Natural killer cell (primary cell): Measurements from ENCODE around the gene POLRMT. TPM values are rescaled to one million over a fixed set of nuclear protein-coding genes. Genes with fewer than 3 reads are reported as not detected.

Source experiments
- ATAC-seq, 3 donors: fragments of 150-1000 bp in 2 of 3; fragments of 200-7000 bp in 1 of 3; cut with Tn5 transposase; 1 replicate in 1 of 3; 2 replicates in 2 of 3; pipeline ENCODE4 v1.10.0; 2021; ENCODE audit warnings: mild to moderate bottlenecking in 2 of 3, moderate library complexity in 2 of 3
- DNase-seq, 2 donors: peaks; one replicate each; pipeline versions ENCODE4 v3.0.0 to v3.0.0-alpha.2; 2013 to 2021; ENCODE audit warnings: mixed read lengths in 1 of 2
- H3K27ac ChIP-seq: one replicate; pipeline ENCODE4 v1.5.1; 2013; ENCODE audit warnings: mild to moderate bottlenecking, low read length
- H3K27me3 ChIP-seq: one replicate; pipeline ENCODE4 v1.6.1; 2013; ENCODE audit warnings: low read length; ENCODE audit not compliant: control insufficient read depth, insufficient read depth
- H3K36me3 ChIP-seq: one replicate; pipeline ENCODE4 v1.6.1; 2013; ENCODE audit warnings: low read length; ENCODE audit not compliant: control insufficient read depth, insufficient read depth
- H3K4me1 ChIP-seq: one replicate; pipeline ENCODE4 v1.6.1; 2013; ENCODE audit warnings: low read length; ENCODE audit not compliant: control insufficient read depth, insufficient read depth
- H3K4me3 ChIP-seq: one replicate; pipeline ENCODE4 v1.5.1; 2013; ENCODE audit warnings: low read length
- H3K9me3 ChIP-seq: one replicate; pipeline ENCODE4 v1.6.1; 2013; ENCODE audit warnings: low read length; ENCODE audit not compliant: control insufficient read depth, insufficient read depth
- H3K27ac Mint-ChIP-seq, 2 donors: one replicate each; pipeline ENCODE4 v1.8.0; 2022; ENCODE audit warnings: mild to moderate bottlenecking in 2 of 2, mixed read lengths in 2 of 2, moderate library complexity in 1 of 2
- H3K27me3 Mint-ChIP-seq, 2 donors: one replicate each; pipeline ENCODE4 v1.8.0; 2022; ENCODE audit warnings: low read depth in 2 of 2, mixed read lengths in 2 of 2
- H3K36me3 Mint-ChIP-seq: one replicate; pipeline ENCODE4 v1.8.0; 2022; ENCODE audit warnings: mixed read lengths
- H3K4me1 Mint-ChIP-seq, 2 donors: one replicate each; pipeline ENCODE4 v1.8.0; 2022; ENCODE audit warnings: mixed read lengths in 2 of 2
- H3K4me3 Mint-ChIP-seq: one replicate; pipeline ENCODE4 v1.8.0; 2022; ENCODE audit warnings: mild to moderate bottlenecking, moderate library complexity, mixed read lengths
- H3K9me3 Mint-ChIP-seq, 2 donors: one replicate each; pipeline ENCODE4 v1.8.0; 2022; ENCODE audit warnings: mixed read lengths in 2 of 2
- CTCF ChIP-seq: fragments of 200-600 bp; IDR thresholded peaks from one replicate; pipeline ENCODE4 v1.8.0; 2022; ENCODE audit warnings: antibody characterized with exemption
- WGBS: methylation state at CpG from one replicate; pipeline ENCODE4 v1.1.7; 2013; ENCODE audit warnings: missing lambda C conversion rate; ENCODE audit not compliant: insufficient coverage; 5-methylcytosine and 5-hydroxymethylcytosine counted together
- intact Hi-C: fragments of 100-400 bp; cut with micrococcal nuclease; formaldehyde crosslinking; loops from one replicate; pipeline ENCODE4 v1.14.2; 2022
- total RNA-seq, 4 donors: library from RNA; stranded (reverse); fragments of 120-200 nt in 1 of 4; gene quantifications; one replicate each; pipeline versions ENCODE4 v1.2.3 to v1.2.4, GENCODE V29; 2013 to 2022

POLRMT gene
- total RNA-seq, 3 donors from 2014 or later (not counting 1 experiment from before 2014, with no cell fraction given) = 57.2 to 58.5 (median 57.6) TPM

GRCh38 chr19:658916-659839 is 25.8 kb upstream of the POLRMT start:
- Mint-ChIP-seq H3K27ac (peak overlapping the region; percentile 98), H3K36me3 (no peaks in the 10 kb centered on the region), H3K4me3 (peak overlapping the region; percentile 96), H3K27me3 (no peaks in the 10 kb centered on the region), H3K9me3 (no peaks in the 10 kb centered on the region), H3K4me1 (peaks cover 59 to 77% of the 10 kb centered on the region in 2 donors)
- peak overlapping the region; percentile 99 for H3K27ac ChIP-seq
- ATAC-seq (peak; percentile 59 to 76 (median 65)), DNase-seq (peak; percentile 75 to 81)
- intact Hi-C loops = no loop called here
- peaks cover 28% of the 10 kb centered on the region for H3K36me3 ChIP-seq
- H3K9me3 ChIP-seq = no peaks in the 10 kb centered on the region
- no peaks in the 10 kb centered on the region for H3K27me3 ChIP-seq
- peak overlapping the region; percentile 14 for H3K4me3 ChIP-seq
- WGBS = 44% methylated on average over 50 of the region's 50 CpGs
- no peak for TF ChIP-seq CTCF
- H3K4me1 ChIP-seq = peaks cover 85% of the 10 kb centered on the region

GRCh38 chr19:658059-658839 is 24.9 kb upstream of the POLRMT start:
- no peak for ATAC-seq
- Histone ChIP-seq H3K4me3 (peak overlapping the region; percentile 14), H3K36me3 (peaks cover 37% of the 10 kb centered on the region), H3K4me1 (peaks cover 85% of the 10 kb centered on the region), H3K9me3 (no peaks in the 10 kb centered on the region), H3K27me3 (no peaks in the 10 kb centered on the region), H3K27ac (peak overlapping the region; percentile 99)
- Mint-ChIP-seq H3K27ac (peak overlapping the region; percentile 98), H3K4me3 (peak overlapping the region; percentile 80), H3K36me3 (no peaks in the 10 kb centered on the region), H3K4me1 (peaks cover 54 to 69% of the 10 kb centered on the region in 2 donors), H3K27me3 (no peaks in the 10 kb centered on the region), H3K9me3 (no peaks in the 10 kb centered on the region)
- WGBS = 66% methylated on average over 33 of the region's 33 CpGs
- TF ChIP-seq CTCF = no peak
- no peak for DNase-seq
- intact Hi-C loops = no loop called here

- no peaks in the 10 kb centered on the region for H3K27me3 ChIP-seq
- ATAC-seq (no peak), DNase-seq (no peak)
- H3K4me3 Mint-ChIP-seq = peak overlapping the region; percentile 50
- H3K36me3 ChIP-seq = peaks cover 43% of the 10 kb centered on the region
- H3K4me1 ChIP-seq = peaks cover 91% of the 10 kb centered on the region
- no peaks in the 10 kb centered on the region for H3K36me3 Mint-ChIP-seq
- H3K4me1 Mint-ChIP-seq = peaks cover 54 to 69% of the 10 kb centered on the region in 2 donors
- no peak for TF ChIP-seq CTCF
- H3K27ac Mint-ChIP-seq = peak overlapping the region; percentile 98
- H3K4me3 ChIP-seq = no peak overlapping the region
- H3K27me3 Mint-ChIP-seq = no peaks in the 10 kb centered on the region
- H3K9me3 Mint-ChIP-seq = no peaks in the 10 kb centered on the region
- H3K9me3 ChIP-seq = no peaks in the 10 kb centered on the region
- 84% methylated on average over 19 of the region's 19 CpGs for WGBS
- H3K27ac ChIP-seq = peak overlapping the region; percentile 18
- intact Hi-C loops = no loop called here
These were observed 24.3 kb upstream of the POLRMT start for GRCh38 chr19:657611-658010.
